K562 (cell line): ENCODE results near the gene ECSCR. TPM values are rescaled to one million over a fixed set of nuclear protein-coding genes. Genes with fewer than 3 reads are reported as not detected.

ENCODE experiments used
- ATAC-seq: fragments of 200-7000 bp; cut with Tn5 transposase; 3 replicates; pipeline ENCODE4 v1.9.1; 2020; ENCODE audit warnings: moderate library complexity
- BruUV-seq: library from RNA; stranded (reverse); fragments of 400-500 nt; replicated peaks from 2 replicates; lab custom pipeline; 2021; lab: Mats Ljungman, UMichigan
- CTCF ChIA-PET: fragments of 300-600 bp; formaldehyde crosslinking; extraction: SDS; loops from one replicate; lab custom pipeline; 2021; ENCODE audit warnings: low intra/inter-chr PET ratio; lab: Yijun Ruan, JAX
- POLR2A ChIA-PET: fragments of 300-600, 350-650 bp; sonication (Branson Sonifier 250); formaldehyde crosslinking; extraction: SDS; loops from one replicate; lab custom pipeline; 2021; ENCODE audit warnings: antibody characterized with exemption, inconsistent platforms; lab: Yijun Ruan, JAX
- DNase-seq, 4 experiments: peaks; one replicate each; pipeline versions ENCODE4 v3.0.0 to v3.0.0-alpha.2; 2011 to 2018; ENCODE audit warnings: low spot score in 3 of 4, mixed read lengths in 3 of 4; ENCODE audit errors: extremely low read depth in 1 of 4
- FAIRE-seq: peaks from 2 replicates; lab custom pipeline; 2011; peaks lifted over from hg19 to GRCh38; lab: Jason Lieb, UNC
- H2AFZ ChIP-seq: 2 replicates; pipeline ENCODE4 v1.6.0; 2011; ENCODE audit warnings: low read depth, low read length, control low read depth, inconsistent platforms
- H3K27ac ChIP-seq: fragments of 200-600 bp; 3 replicates; pipeline ENCODE4 v1.8.0; 2011; ENCODE audit warnings: low read depth, mild to moderate bottlenecking, control low read depth, inconsistent platforms, low read length, moderate library complexity, mixed read lengths; ENCODE audit errors: extremely low read depth
- H3K27me3 ChIP-seq, 2 experiments: fragments of 300-600 bp in 1 of 2; 2 replicates in 1 of 2; 3 replicates in 1 of 2; pipeline versions ENCODE4 v1.6.0 to v1.8.0; 2011; ENCODE audit warnings: inconsistent platforms in 2 of 2, low read length in 2 of 2, mild to moderate bottlenecking in 1 of 2, mixed read lengths in 1 of 2, moderate library complexity in 1 of 2; ENCODE audit not compliant: control insufficient read depth in 2 of 2, insufficient read depth in 2 of 2
- H3K36me3 ChIP-seq: fragments of 300-600 bp; 3 replicates; pipeline ENCODE4 v1.8.0; 2011; ENCODE audit warnings: mild to moderate bottlenecking, low read length, inconsistent platforms; ENCODE audit not compliant: control insufficient read depth, insufficient read depth
- H3K4me1 ChIP-seq, 2 experiments: fragments of 200-600 bp in 1 of 2; replicated peaks in 1 of 2; 2 replicates in 1 of 2; 3 replicates in 1 of 2; pipeline versions ENCODE4 v1.5.1 to v1.8.0; 2011; ENCODE audit warnings: inconsistent platforms in 2 of 2, low read length in 2 of 2, mild to moderate bottlenecking in 1 of 2, mixed read lengths in 1 of 2, moderate library complexity in 1 of 2; ENCODE audit not compliant: control insufficient read depth in 2 of 2, insufficient read depth in 2 of 2
- H3K4me2 ChIP-seq: 2 replicates; pipeline ENCODE4 v1.6.1; 2011; ENCODE audit warnings: low read length, control low read depth, inconsistent platforms, mixed read lengths; ENCODE audit not compliant: insufficient read depth
- H3K4me3 ChIP-seq: fragments of 200-600 bp; sonication (generic), shearing (Covaris generic); 2 replicates; pipeline ENCODE4 v1.5.1; 2016; ENCODE audit warnings: control low read depth, inconsistent platforms
- H3K79me2 ChIP-seq: fragments of 200-600 bp; 3 replicates; pipeline ENCODE4 v1.8.0; 2011; ENCODE audit warnings: low read length, inconsistent platforms; ENCODE audit not compliant: control insufficient read depth, insufficient read depth
- H3K9ac ChIP-seq, 2 experiments: 2 replicates each; pipeline versions ENCODE4 v1.6.0 to v1.6.1; 2011; ENCODE audit warnings: low read depth in 2 of 2, low read length in 2 of 2, control low read depth in 1 of 2, inconsistent platforms in 1 of 2, mild to moderate bottlenecking in 1 of 2, mixed read lengths in 1 of 2; ENCODE audit not compliant: insufficient read depth in 1 of 2
- H3K9me1 ChIP-seq: one replicate; pipeline ENCODE4 v1.6.0; 2011; ENCODE audit warnings: inconsistent platforms, mild to moderate bottlenecking, low read length, moderate library complexity; ENCODE audit not compliant: control insufficient read depth, insufficient read depth
- H3K9me3 ChIP-seq: replicated peaks from 2 replicates; pipeline ENCODE4 v1.5.1; 2011; ENCODE audit warnings: low read depth, low read length, inconsistent platforms; ENCODE audit not compliant: control insufficient read depth, insufficient read depth
- H4K20me1 ChIP-seq: replicated peaks from 2 replicates; pipeline ENCODE4 v1.6.1; 2011; ENCODE audit warnings: low read length, inconsistent platforms, mixed read lengths; ENCODE audit not compliant: control insufficient read depth, insufficient read depth
- CBFA2T3 ChIP-seq: fragments of 450-650 bp; IDR thresholded peaks from 2 replicates; pipeline ENCODE4 v1.6.1; 2017
- FOXA1 ChIP-seq: fragments of 450-650 bp; IDR thresholded peaks from 2 replicates; pipeline ENCODE4 v1.6.1; 2016; ENCODE audit warnings: mild to moderate bottlenecking, borderline replicate concordance
- FOXK2 ChIP-seq, 2 experiments: fragments of 450-650 bp; IDR thresholded peaks in 1 of 2; conservative IDR thresholded peaks in 1 of 2; 2 replicates each; pipeline ENCODE4 v1.6.1; 2016; ENCODE audit warnings: low read depth in 2 of 2, mild to moderate bottlenecking in 1 of 2
- GTF2E2 ChIP-seq: fragments of 200-800 bp; sonication (Bioruptor generic); IDR thresholded peaks from 2 replicates; pipeline ENCODE4 v1.6.1; 2016; ENCODE audit warnings: missing genetic modification characterization, missing compliant biosample characterization
- ZNF140 ChIP-seq: fragments of 250-450 bp; sonication (Bioruptor Pico); IDR thresholded peaks from 2 replicates; pipeline ENCODE4 v1.8.0; 2021; ENCODE audit warnings: moderate library complexity, mild to moderate bottlenecking, inconsistent platforms
- WGBS: fragments of 100-300 bp; shearing (Covaris generic); methylation state at CpG from one replicate; pipeline ENCODE4 v1.1.6; 2016; ENCODE audit warnings: low coverage, mixed read lengths; ENCODE audit not compliant: insufficient coverage; ENCODE audit errors: missing lambda C conversion rate; 5-methylcytosine and 5-hydroxymethylcytosine counted together
- in situ Hi-C: fragments of 300-500 bp; cut with MboI; formaldehyde crosslinking; loops from 4 replicates; pipeline ENCODE4 v1.15.0; 2018; ENCODE audit warnings: inconsistent platforms, mixed read lengths
- intact Hi-C: fragments of 100-400 bp; cut with micrococcal nuclease; formaldehyde crosslinking; loops from 2 replicates; pipeline ENCODE4 v1.14.2; 2022
- polyA plus RNA-seq, 8 experiments: library from polyadenylated mRNA; depleted of rRNA in 4 of 8; stranded (reverse) in 5 of 8; unstranded in 3 of 8; fragments of >200 nt; fragmentation: Nextera tagmentation in 2 of 8; fragmentation: Illumina TruSeq in 1 of 8; extraction: Ambion mirVana in 2 of 8; extraction: Trizol in 1 of 8; gene quantifications; 2 replicates each; pipeline versions ENCODE4 v1.2.1 to v1.2.3, GENCODE V29; 2011 to 2014; ENCODE audit warnings: inconsistent platforms in 1 of 8, missing spikeins in 1 of 8
- total RNA-seq, 7 experiments: library from RNA; depleted of rRNA in 6 of 7; stranded (reverse); fragments of >200 nt in 6 of 7; fragmentation: Illumina TruSeq in 2 of 7; extraction: Trizol in 2 of 7; gene quantifications; 2 replicates each; pipeline versions ENCODE4 v1.2.1 to v1.2.3, GENCODE V29; 2011 to 2021; ENCODE audit warnings: low replicate concordance in 1 of 7
- TF ChIP-seq, protein P1 (sequence below), 3 experiments: fragments of 200-800 bp in 1 of 3; fragments of 250-450 bp in 1 of 3; fragments of 450-650 bp in 1 of 3; sonication (Bioruptor Pico) in 1 of 3; sonication (Bioruptor generic) in 1 of 3; formaldehyde crosslinking in 1 of 3; IDR thresholded peaks; 2 replicates each; pipeline versions ENCODE4 v1.6.1 to v1.8.0; 2016 to 2022; ENCODE audit warnings: mild to moderate bottlenecking in 2 of 3, missing genetic modification characterization in 2 of 3, missing compliant biosample characterization in 1 of 3, moderate library complexity in 1 of 3

ECSCR gene
- total and polyA plus RNA-seq, 9 of the 15 experiments (the other 6 are each of a cell fraction or from before 2014, with no cell fraction given) = 0.10 to 0.25 (median 0.13) TPM; not detected in 6

DNA sequence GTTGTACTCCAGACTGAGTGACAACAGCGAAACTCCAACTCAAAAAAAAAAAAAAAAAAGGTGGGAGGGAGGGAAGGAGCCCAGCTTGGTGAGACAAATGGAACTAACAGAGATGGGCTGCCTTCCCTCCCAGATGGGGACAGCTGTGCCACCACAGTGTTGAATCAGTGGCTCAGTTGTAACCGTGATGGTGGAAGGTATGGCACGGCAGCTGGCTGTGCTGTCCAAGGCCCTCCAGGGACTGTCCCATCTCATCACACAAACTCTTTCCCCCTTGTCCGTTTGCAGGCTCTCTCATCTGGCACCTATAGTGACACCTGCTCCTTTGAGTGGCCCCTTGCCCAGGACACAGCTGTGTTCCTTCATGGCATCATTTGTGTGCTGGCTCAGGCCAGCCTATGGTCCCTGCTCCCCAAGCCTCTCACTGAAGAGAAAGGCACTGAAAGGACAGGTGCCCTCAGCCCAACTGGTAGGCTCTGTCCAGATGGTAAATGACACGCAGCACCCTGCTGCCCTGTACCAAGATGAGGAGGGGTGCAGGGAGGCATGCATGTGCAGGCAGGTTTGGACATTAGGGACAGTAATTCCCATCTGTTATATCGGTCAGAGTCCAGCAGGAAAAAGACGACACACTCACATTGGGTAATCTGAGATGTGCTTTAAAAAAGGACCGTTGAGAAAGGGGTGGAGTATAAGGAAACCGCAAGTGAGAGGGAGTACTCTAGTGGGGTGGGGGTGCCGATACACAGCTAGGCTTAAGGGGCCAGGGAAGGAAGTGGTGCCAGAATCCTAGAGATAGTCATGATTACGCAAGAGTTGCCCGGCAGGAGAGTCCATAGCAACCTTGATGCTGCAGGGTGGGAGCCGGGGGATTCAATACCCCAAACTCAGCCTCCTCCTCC lies 12.6 kb upstream of the ECSCR start:
- no peaks in the 10 kb centered on the region for H4K20me1 ChIP-seq
- ChIA-PET POLR2A (interaction anchor here (0.6 to 1.5 kb wide), 5 partner anchors 9 to 296 kb away, joined by 3 to 6 read pairs (median 4); no protein-coding TSS in a partner anchor), CTCF (no interaction called here)
- intact Hi-C loops (loop anchor here (2.0 kb wide), 1 partner anchor 38 kb away; no protein-coding TSS in a partner anchor), in situ Hi-C loops (no loop called here)
- H3K4me1 ChIP-seq = peaks cover 60 to 77% of the 10 kb centered on the region in 2 experiments
- H3K79me2 ChIP-seq = peaks cover 23% of the 10 kb centered on the region
- peaks cover 46% of the 10 kb centered on the region; the same call in 2 of the 3 replicates for H3K36me3 ChIP-seq
- 8% methylated on average over 12 of the region's 13 CpGs for WGBS
- no peak overlapping the region for H3K4me3 ChIP-seq
- H3K9me1 ChIP-seq = no peaks in the 10 kb centered on the region
- no peaks in the 10 kb centered on the region for H3K27me3 ChIP-seq
- H3K9ac ChIP-seq = peak overlapping the region; percentile 48 to 78
- FAIRE-seq = peak; percentile 96
- peak; percentile 68 to 93 (median 80) for DNase-seq
- TSS peak; percentile 5 for BruUV-seq
- H3K4me2 ChIP-seq = peak overlapping the region; percentile 77
- peak; percentile 87 for ATAC-seq
- peak overlapping the region; percentile 91 for H3K27ac ChIP-seq
- no peaks in the 10 kb centered on the region for H3K9me3 ChIP-seq
- H2AFZ ChIP-seq = peak overlapping the region; percentile 68
- TF ChIP-seq FOXA1 = no peak
- TF ChIP-seq GTF2E2 (tag) = 0 out of 2 replicates have a peak, but pooled peaks have one; percentile 28
- TF ChIP-seq, protein P1, sequence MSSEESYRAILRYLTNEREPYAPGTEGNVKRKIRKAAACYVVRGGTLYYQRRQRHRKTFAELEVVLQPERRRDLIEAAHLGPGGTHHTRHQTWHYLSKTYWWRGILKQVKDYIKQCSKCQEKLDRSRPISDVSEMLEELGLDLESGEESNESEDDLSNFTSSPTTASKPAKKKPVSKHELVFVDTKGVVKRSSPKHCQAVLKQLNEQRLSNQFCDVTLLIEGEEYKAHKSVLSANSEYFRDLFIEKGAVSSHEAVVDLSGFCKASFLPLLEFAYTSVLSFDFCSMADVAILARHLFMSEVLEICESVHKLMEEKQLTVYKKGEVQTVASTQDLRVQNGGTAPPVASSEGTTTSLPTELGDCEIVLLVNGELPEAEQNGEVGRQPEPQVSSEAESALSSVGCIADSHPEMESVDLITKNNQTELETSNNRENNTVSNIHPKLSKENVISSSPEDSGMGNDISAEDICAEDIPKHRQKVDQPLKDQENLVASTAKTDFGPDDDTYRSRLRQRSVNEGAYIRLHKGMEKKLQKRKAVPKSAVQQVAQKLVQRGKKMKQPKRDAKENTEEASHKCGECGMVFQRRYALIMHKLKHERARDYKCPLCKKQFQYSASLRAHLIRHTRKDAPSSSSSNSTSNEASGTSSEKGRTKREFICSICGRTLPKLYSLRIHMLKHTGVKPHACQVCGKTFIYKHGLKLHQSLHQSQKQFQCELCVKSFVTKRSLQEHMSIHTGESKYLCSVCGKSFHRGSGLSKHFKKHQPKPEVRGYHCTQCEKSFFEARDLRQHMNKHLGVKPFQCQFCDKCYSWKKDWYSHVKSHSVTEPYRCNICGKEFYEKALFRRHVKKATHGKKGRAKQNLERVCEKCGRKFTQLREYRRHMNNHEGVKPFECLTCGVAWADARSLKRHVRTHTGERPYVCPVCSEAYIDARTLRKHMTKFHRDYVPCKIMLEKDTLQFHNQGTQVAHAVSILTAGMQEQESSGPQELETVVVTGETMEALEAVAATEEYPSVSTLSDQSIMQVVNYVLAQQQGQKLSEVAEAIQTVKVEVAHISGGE (CRISPR knock-in tag; IDR thresholded peaks at IDR 0.05) = peak in 1 of 3 experiments; percentile 61; a peak in 2 of 6 replicates
- no peak for TF ChIP-seq ZNF140 (CRISPR knock-in tag)
- TF ChIP-seq FOXK2 (conservative IDR thresholded peaks at IDR 0.05 in 1 of 2, IDR thresholded peaks at IDR 0.05 in 1 of 2; ENCODE audit: low read depth in 2 of 2) = peak in 1 of 2 experiments; percentile 45; a peak in 2 of 4 replicates
- TF ChIP-seq CBFA2T3 = peak; percentile 79
